BLaER1 treated with 17β-estradiol and CSF1 and Interleukin-3, amounts not matched to agents 10 nM and 100 nM (cell line): ENCODE measurements around the gene SRGAP3.

Experiments used
- H3K27ac ChIP-seq, 11 experiments: shearing (Covaris generic); formaldehyde crosslinking; 2 replicates each; pipeline ENCODE4 v1.8.1; 2022
- H3K27me3 ChIP-seq, 11 experiments: shearing (Covaris generic); formaldehyde crosslinking; 2 replicates each; pipeline ENCODE4 v1.8.1; 2022
- H3K36me3 ChIP-seq, 11 experiments: shearing (Covaris generic); formaldehyde crosslinking; 2 replicates each; pipeline ENCODE4 v1.8.1; 2022
- H3K4me1 ChIP-seq, 10 experiments: shearing (Covaris generic); formaldehyde crosslinking; 2 replicates each; pipeline ENCODE4 v1.8.1; 2022
- H3K4me2 ChIP-seq, 11 experiments: shearing (Covaris generic); formaldehyde crosslinking; 2 replicates each; pipeline ENCODE4 v1.8.1; 2022
- H3K4me3 ChIP-seq, 10 experiments: shearing (Covaris generic); formaldehyde crosslinking; 2 replicates each; pipeline ENCODE4 v1.8.1; 2022
- H3K9ac ChIP-seq, 11 experiments: shearing (Covaris generic); formaldehyde crosslinking; 2 replicates each; pipeline ENCODE4 v1.8.1; 2022
- H3K9me3 ChIP-seq, 11 experiments: shearing (Covaris generic); formaldehyde crosslinking; replicated peaks in 1 of 11; 2 replicates each; pipeline ENCODE4 v1.8.1; 2022
- H4K20me1 ChIP-seq, 11 experiments: shearing (Covaris generic); formaldehyde crosslinking; 2 replicates each; pipeline ENCODE4 v1.8.1; 2022
- Cebpa-rat ChIP-seq, 11 experiments: shearing (Covaris generic); IDR thresholded peaks; 2 replicates each; pipeline ENCODE4 v1.8.1; 2022

Gene SRGAP3

GRCh38 chr3:9135930-9136525 is 113.4 kb downstream of the SRGAP3 start:
- Histone ChIP-seq H3K9ac (no peak overlapping the region), H3K9me3 (peaks cover 0 to 9% (median 0%) of the 10 kb centered on the region in 11 experiments; a peak in 4 of 22 replicates), H3K27ac (no peak overlapping the region), H3K36me3 (no peaks in the 10 kb centered on the region), H4K20me1 (peaks cover 0 to 4% (median 0%) of the 10 kb centered on the region in 11 experiments; a peak in 1 of 22 replicates), H3K4me3 (peak overlapping the region in 3 of 10 experiments; percentile 31 to 36 (median 35); a peak in 1 of 20 replicates), H3K27me3 (peaks cover 0 to 8% (median 5%) of the 10 kb centered on the region in 11 experiments; a peak in 6 of 22 replicates), H3K4me2 (peak overlapping the region in 9 of 11 experiments; percentile 22 to 70 (median 42); a peak in 11 of 22 replicates), H3K4me1 (peaks cover 0 to 5% (median 0%) of the 10 kb centered on the region in 10 experiments; a peak in 4 of 20 replicates)
- no peak for TF ChIP-seq Cebpa-rat (IDR thresholded peaks at IDR 0.05)

DNA sequence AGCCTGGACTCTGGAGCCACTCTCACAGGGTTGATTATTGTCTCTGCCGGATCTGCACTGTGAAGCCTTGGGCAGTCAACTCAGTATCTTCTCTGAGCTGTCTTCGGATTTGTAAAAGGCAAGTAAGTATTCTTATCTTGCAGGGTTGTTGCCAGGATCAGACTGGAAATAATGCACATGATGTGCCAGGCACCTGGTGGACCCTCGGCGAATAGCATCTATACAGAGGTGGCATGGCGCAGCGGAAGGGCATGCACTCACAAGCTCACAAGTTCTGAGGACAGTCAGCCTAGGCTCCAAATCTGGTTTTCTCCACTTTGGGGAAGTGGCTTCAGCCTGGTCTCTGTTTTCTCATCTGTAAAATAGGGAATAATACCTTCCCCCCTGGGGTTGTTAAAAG is 113.9 kb downstream of the SRGAP3 start:
- Histone ChIP-seq H3K27me3 (peaks cover 0 to 8% (median 5%) of the 10 kb centered on the region in 11 experiments; a peak in 6 of 22 replicates), H3K4me1 (peaks cover 0 to 8% (median under 1%) of the 10 kb centered on the region in 10 experiments; a peak in 4 of 20 replicates), H3K4me3 (no peak overlapping the region), H3K27ac (no peak overlapping the region), H3K4me2 (0 out of 22 replicates have a peak overlapping the region, but pooled peaks of 2 of the 11 experiments have one; percentile 5 to 21), H3K36me3 (no peaks in the 10 kb centered on the region), H3K9ac (no peak overlapping the region), H3K9me3 (peaks cover 0 to 9% (median 0%) of the 10 kb centered on the region in 11 experiments; a peak in 4 of 22 replicates), H4K20me1 (peaks cover 0 to 4% (median 0%) of the 10 kb centered on the region in 11 experiments; a peak in 1 of 22 replicates)
- TF ChIP-seq Cebpa-rat (IDR thresholded peaks at IDR 0.05) = no peak

DNA sequence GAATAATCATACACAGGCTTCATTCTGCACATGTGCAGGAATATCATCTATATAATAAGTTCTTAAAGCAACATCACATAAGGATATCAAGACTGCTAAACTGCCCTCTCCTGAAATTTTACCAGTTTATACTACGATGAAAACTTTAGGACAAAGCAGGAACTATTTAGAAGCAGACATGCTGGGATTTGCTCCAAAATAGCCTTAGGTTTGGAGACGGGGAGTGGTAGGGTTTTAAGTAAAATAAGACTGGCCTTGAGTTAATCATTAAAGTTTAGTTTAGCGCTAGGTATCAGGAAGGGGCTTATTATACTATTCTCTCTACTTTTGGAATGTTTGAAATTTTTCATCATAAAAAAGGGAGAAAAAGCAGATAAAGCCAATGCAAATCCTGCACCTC is 115.8 kb downstream of the SRGAP3 start:
- no peak for TF ChIP-seq Cebpa-rat (IDR thresholded peaks at IDR 0.05)

GRCh38 chr3:9130345-9131305 is 118.8 kb downstream of the SRGAP3 start:
- no peak overlapping the region for H3K27ac ChIP-seq
- no peaks in the 10 kb centered on the region for H3K9me3 ChIP-seq
- no peaks in the 10 kb centered on the region for H3K36me3 ChIP-seq
- no peak overlapping the region for H3K9ac ChIP-seq
- H3K4me3 ChIP-seq = no peak overlapping the region
- TF ChIP-seq Cebpa-rat (IDR thresholded peaks at IDR 0.05) = no peak
- peaks cover 0 to 12% (median 0%) of the 10 kb centered on the region in 10 experiments; a peak in 3 of 20 replicates for H3K4me1 ChIP-seq
- H3K27me3 ChIP-seq = 0 out of 22 replicates have a peak, but pooled peaks cover 0 to under 1% (median 0%) of the 10 kb centered on the region in 11 experiments
- H4K20me1 ChIP-seq = no peaks in the 10 kb centered on the region
- peak overlapping the region in 1 of 11 experiments; percentile 48; a peak in 2 of 22 replicates for H3K4me2 ChIP-seq

More for the DNA sequence above, 115.8 kb downstream of the SRGAP3 start:
- Histone ChIP-seq H3K9me3 (no peaks in the 10 kb centered on the region), H3K4me2 (no peak overlapping the region), H3K27me3 (peaks cover 0 to 8% (median 5%) of the 10 kb centered on the region in 11 experiments; a peak in 6 of 22 replicates), H3K27ac (no peak overlapping the region), H3K4me3 (no peak overlapping the region), H3K36me3 (no peaks in the 10 kb centered on the region), H4K20me1 (peaks cover 0 to 4% (median 0%) of the 10 kb centered on the region in 11 experiments; a peak in 1 of 22 replicates), H3K4me1 (peaks cover 0 to 17% (median 4%) of the 10 kb centered on the region in 10 experiments; a peak in 5 of 20 replicates), H3K9ac (no peak overlapping the region)

- H3K4me1 ChIP-seq = peaks cover 0 to 12% (median 0%) of the 10 kb centered on the region in 10 experiments; a peak in 3 of 20 replicates
- no peak overlapping the region for H3K9ac ChIP-seq
- TF ChIP-seq Cebpa-rat (IDR thresholded peaks at IDR 0.05) = no peak
These were observed 120.1 kb downstream of the SRGAP3 start for GRCh38 chr3:9129365-9129764.

DNA sequence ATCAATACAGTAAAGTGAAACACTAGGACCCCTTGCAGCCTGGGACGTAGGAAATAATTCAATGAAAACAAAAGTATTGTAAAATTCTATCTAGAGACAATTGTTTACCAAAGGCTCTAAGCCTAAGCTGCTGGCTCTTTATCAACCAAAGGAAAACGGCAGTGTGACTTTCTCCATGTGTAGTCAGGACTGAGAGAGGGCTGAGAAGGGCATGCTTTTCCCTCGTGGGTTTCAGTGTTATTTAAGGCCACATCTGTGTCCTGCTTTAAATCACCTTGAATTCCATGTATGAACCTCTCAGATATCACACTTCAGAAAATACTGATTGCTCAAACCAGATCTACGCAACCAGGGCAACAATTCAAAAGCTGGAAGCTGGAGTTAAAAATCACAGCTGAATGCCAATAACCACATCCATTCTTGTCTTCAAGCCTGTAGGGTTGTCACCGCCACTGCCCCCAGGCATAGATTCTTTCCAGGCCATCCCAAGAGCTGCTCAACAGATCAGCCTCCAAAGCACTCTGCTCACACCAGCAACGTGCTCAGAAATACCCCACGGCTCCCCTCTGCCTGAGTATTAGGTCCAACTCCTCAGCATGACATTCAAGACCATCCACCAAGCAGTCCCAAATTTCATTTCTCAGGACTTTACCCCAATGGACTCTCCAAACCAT is 124.0 kb downstream of the SRGAP3 start:
- peaks cover 0 to 8% (median 0%) of the 10 kb centered on the region in 10 experiments; a peak in 3 of 20 replicates for H3K4me1 ChIP-seq
- no peaks in the 10 kb centered on the region for H4K20me1 ChIP-seq
- H3K4me3 ChIP-seq = no peak overlapping the region
- no peak overlapping the region for H3K9ac ChIP-seq
- TF ChIP-seq Cebpa-rat (IDR thresholded peaks at IDR 0.05) = no peak
- no peaks in the 10 kb centered on the region for H3K9me3 ChIP-seq
- H3K27ac ChIP-seq = no peak overlapping the region
- no peaks in the 10 kb centered on the region for H3K36me3 ChIP-seq
- H3K27me3 ChIP-seq = no peaks in the 10 kb centered on the region
- H3K4me2 ChIP-seq = no peak overlapping the region

More at GRCh38 chr3:9129365-9129764, 120.1 kb downstream of the SRGAP3 start:
- Histone ChIP-seq H3K27ac (no peak overlapping the region), H3K9me3 (no peaks in the 10 kb centered on the region), H4K20me1 (no peaks in the 10 kb centered on the region), H3K4me2 (no peak overlapping the region), H3K36me3 (no peaks in the 10 kb centered on the region), H3K27me3 (no peaks in the 10 kb centered on the region), H3K4me3 (no peak overlapping the region)

GRCh38 chr3:9124730-9125129 is 124.7 kb downstream of the SRGAP3 start:
- Histone ChIP-seq H4K20me1 (no peaks in the 10 kb centered on the region), H3K36me3 (peaks cover 0 to 5% (median 0%) of the 10 kb centered on the region in 11 experiments; a peak in 1 of 22 replicates), H3K9ac (no peak overlapping the region), H3K4me2 (no peak overlapping the region), H3K27me3 (no peaks in the 10 kb centered on the region), H3K27ac (no peak overlapping the region), H3K4me3 (no peak overlapping the region), H3K9me3 (peaks cover 0 to 7% (median 0%) of the 10 kb centered on the region in 11 experiments; a peak in 2 of 22 replicates), H3K4me1 (peaks cover 0 to under 1% (median 0%) of the 10 kb centered on the region in 10 experiments; a peak in 5 of 20 replicates)
- no peak for TF ChIP-seq Cebpa-rat (IDR thresholded peaks at IDR 0.05)

GRCh38 chr3:9123840-9124239 is 125.6 kb downstream of the SRGAP3 start:
- peaks cover 0 to 10% (median 0%) of the 10 kb centered on the region in 11 experiments; a peak in 2 of 22 replicates for H3K9me3 ChIP-seq
- H3K4me2 ChIP-seq = no peak overlapping the region
- H3K9ac ChIP-seq = no peak overlapping the region
- peaks cover 0 to 5% (median 0%) of the 10 kb centered on the region in 11 experiments; a peak in 1 of 22 replicates for H3K36me3 ChIP-seq
- peaks cover 0 to 9% (median 0%) of the 10 kb centered on the region in 10 experiments; a peak in 7 of 20 replicates for H3K4me1 ChIP-seq
- H3K4me3 ChIP-seq = no peak overlapping the region
- no peak for TF ChIP-seq Cebpa-rat (IDR thresholded peaks at IDR 0.05)
- H3K27ac ChIP-seq = no peak overlapping the region
- H3K27me3 ChIP-seq = no peaks in the 10 kb centered on the region
- no peaks in the 10 kb centered on the region for H4K20me1 ChIP-seq
